KMS-11 (cell line): ENCODE measurements around the gene SPCS3.
"Not testable (repeated sequence)": the region's sequence is repeated elsewhere in the genome, so short reads cannot be mapped to it uniquely, and the experiment has no call there.

Source experiments
- H2AFZ ChIP-seq: fragments of 200-600 bp; sonication (generic); 2 replicates; pipeline ENCODE4 v1.6.1; 2016; ENCODE audit warnings: antibody characterized with exemption, mixed run types, low read depth
- H3K27ac ChIP-seq: fragments of 200-600 bp; sonication (generic); 2 replicates; pipeline ENCODE4 v1.6.1; 2016; ENCODE audit warnings: mild to moderate bottlenecking, mixed run types
- H3K27me3 ChIP-seq: fragments of 200-600 bp; sonication (generic); 2 replicates; pipeline ENCODE4 v1.6.1; 2017; ENCODE audit warnings: mild to moderate bottlenecking, low read depth, mixed run types, moderate library complexity; ENCODE audit not compliant: insufficient read depth
- H3K36me3 ChIP-seq: fragments of 200-600 bp; sonication (generic); 2 replicates; pipeline ENCODE4 v1.6.1; 2017; ENCODE audit warnings: mild to moderate bottlenecking, mixed run types; ENCODE audit not compliant: insufficient read depth
- H3K4me1 ChIP-seq: fragments of 200-600 bp; sonication (generic); 2 replicates; pipeline ENCODE4 v1.6.1; 2016; ENCODE audit warnings: mild to moderate bottlenecking, low read depth, mixed run types; ENCODE audit not compliant: poor library complexity, severe bottlenecking
- H3K4me2 ChIP-seq: fragments of 200-600 bp; sonication (generic); 2 replicates; pipeline ENCODE4 v1.7.0; 2016; ENCODE audit warnings: mild to moderate bottlenecking, mixed run types
- H3K4me3 ChIP-seq: fragments of 200-600 bp; sonication (generic); IDR thresholded peaks from 2 replicates; pipeline ENCODE4 v1.6.1; 2017; ENCODE audit warnings: low read depth, low read length, mixed read lengths; ENCODE audit not compliant: insufficient read depth
- H3K79me2 ChIP-seq: fragments of 200-600 bp; sonication (generic); 2 replicates; pipeline ENCODE4 v1.6.1; 2016; ENCODE audit warnings: low read depth, mixed run types; ENCODE audit not compliant: insufficient read depth
- H3K9ac ChIP-seq: fragments of 200-600 bp; sonication (generic); 2 replicates; pipeline ENCODE4 v1.6.1; 2016; ENCODE audit warnings: mild to moderate bottlenecking, mixed run types
- H4K20me1 ChIP-seq: fragments of 200-600 bp; sonication (generic); 2 replicates; pipeline ENCODE4 v1.6.1; 2016; ENCODE audit warnings: mild to moderate bottlenecking, mixed run types; ENCODE audit not compliant: insufficient read depth
- CTCF ChIP-seq: fragments of 200-600 bp; sonication (generic); conservative IDR thresholded peaks from 2 replicates; pipeline ENCODE4 v1.6.1; 2017; ENCODE audit warnings: low read depth, mild to moderate bottlenecking, antibody characterized with exemption, low read length, moderate library complexity, mixed read lengths

Gene SPCS3

GRCh38 chr4:176342384-176342783, 22.6 kb downstream of the SPCS3 start:
- Histone ChIP-seq H3K4me2 (no peak overlapping the region), H3K9ac (no peak overlapping the region), H4K20me1 (no peaks in the 10 kb centered on the region), H3K27ac (no peak overlapping the region), H2AFZ (no peak overlapping the region), H3K27me3 (no peaks in the 10 kb centered on the region), H3K4me3 (no peak overlapping the region), H3K4me1 (peaks cover 5% of the 10 kb centered on the region), H3K36me3 (no peaks in the 10 kb centered on the region), H3K79me2 (no peaks in the 10 kb centered on the region)
- TF ChIP-seq CTCF, result no peak

- no peak overlapping the region for H2AFZ ChIP-seq
- H3K4me1 ChIP-seq, result peaks cover 5% of the 10 kb centered on the region
- H3K27me3 ChIP-seq, result no peaks in the 10 kb centered on the region
- H3K36me3 ChIP-seq, result no peaks in the 10 kb centered on the region
- no peaks in the 10 kb centered on the region for H4K20me1 ChIP-seq
- no peak overlapping the region for H3K4me2 ChIP-seq
- TF ChIP-seq CTCF, result no peak
- H3K79me2 ChIP-seq, result no peaks in the 10 kb centered on the region
- no peak overlapping the region for H3K4me3 ChIP-seq
- no peak overlapping the region for H3K9ac ChIP-seq
- H3K27ac ChIP-seq, result no peak overlapping the region
These were observed 23.5 kb downstream of the SPCS3 start for GRCh38 chr4:176343286-176343685.

GRCh38 chr4:176345346-176345745, 25.6 kb downstream of the SPCS3 start:
- H4K20me1 ChIP-seq, H3K36me3 ChIP-seq, H3K4me1 ChIP-seq, H3K4me2 ChIP-seq, H3K27me3 ChIP-seq, H3K9ac ChIP-seq, H3K4me3 ChIP-seq, H2AFZ ChIP-seq, H3K79me2 ChIP-seq, H3K27ac ChIP-seq: not testable (repeated sequence)

GRCh38 chr4:176346836-176347235, 27.1 kb downstream of the SPCS3 start:
- not testable (repeated sequence) for H2AFZ ChIP-seq, H3K4me1 ChIP-seq, H3K36me3 ChIP-seq, H3K4me2 ChIP-seq, H3K4me3 ChIP-seq, H3K79me2 ChIP-seq, H3K27me3 ChIP-seq, H3K27ac ChIP-seq, H4K20me1 ChIP-seq, H3K9ac ChIP-seq

GRCh38 chr4:176350671-176351070, 30.9 kb downstream of the SPCS3 start:
- no peaks in the 10 kb centered on the region for H4K20me1 ChIP-seq
- no peak for TF ChIP-seq CTCF
- no peak overlapping the region for H3K27ac ChIP-seq
- peaks cover 2% of the 10 kb centered on the region for H3K4me1 ChIP-seq
- no peak overlapping the region for H3K4me3 ChIP-seq
- H2AFZ ChIP-seq, result no peak overlapping the region
- H3K27me3 ChIP-seq, result no peaks in the 10 kb centered on the region
- no peaks in the 10 kb centered on the region for H3K36me3 ChIP-seq
- no peaks in the 10 kb centered on the region for H3K79me2 ChIP-seq
- no peak overlapping the region for H3K9ac ChIP-seq
- no peak overlapping the region for H3K4me2 ChIP-seq
